Measurements from ENCODE around the gene ATP8A2.
A peak's percentile ranks its signal among the peaks of the same experiment; 100 is the strongest.
"Not testable (repeated sequence)": the region's sequence is repeated elsewhere in the genome, so short reads cannot be mapped to it uniquely, and the experiment has no call there.

The ATP8A2 gene

GRCh38 chr13:25939961-25940687, 568.4 kb downstream of the ATP8A2 start:
- TF ChIP-seq, protein P1, sequence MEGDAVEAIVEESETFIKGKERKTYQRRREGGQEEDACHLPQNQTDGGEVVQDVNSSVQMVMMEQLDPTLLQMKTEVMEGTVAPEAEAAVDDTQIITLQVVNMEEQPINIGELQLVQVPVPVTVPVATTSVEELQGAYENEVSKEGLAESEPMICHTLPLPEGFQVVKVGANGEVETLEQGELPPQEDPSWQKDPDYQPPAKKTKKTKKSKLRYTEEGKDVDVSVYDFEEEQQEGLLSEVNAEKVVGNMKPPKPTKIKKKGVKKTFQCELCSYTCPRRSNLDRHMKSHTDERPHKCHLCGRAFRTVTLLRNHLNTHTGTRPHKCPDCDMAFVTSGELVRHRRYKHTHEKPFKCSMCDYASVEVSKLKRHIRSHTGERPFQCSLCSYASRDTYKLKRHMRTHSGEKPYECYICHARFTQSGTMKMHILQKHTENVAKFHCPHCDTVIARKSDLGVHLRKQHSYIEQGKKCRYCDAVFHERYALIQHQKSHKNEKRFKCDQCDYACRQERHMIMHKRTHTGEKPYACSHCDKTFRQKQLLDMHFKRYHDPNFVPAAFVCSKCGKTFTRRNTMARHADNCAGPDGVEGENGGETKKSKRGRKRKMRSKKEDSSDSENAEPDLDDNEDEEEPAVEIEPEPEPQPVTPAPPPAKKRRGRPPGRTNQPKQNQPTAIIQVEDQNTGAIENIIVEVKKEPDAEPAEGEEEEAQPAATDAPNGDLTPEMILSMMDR (IDR thresholded peaks at IDR 0.05; ENCODE audit: insufficient read depth, low read depth, low read length, missing control alignments), result no peak
- DNase-seq (ENCODE audit: low read depth), result no peak
- H3K4me3 ChIP-seq (ENCODE audit: low read length), result no peak overlapping the region

GRCh38 chr13:25943081-25943480, 571.3 kb downstream of the ATP8A2 start:
- H3K4me3 ChIP-seq (ENCODE audit: low read length), result no peak overlapping the region
- no peak for DNase-seq (ENCODE audit: low read depth)
- TF ChIP-seq, protein P1 (IDR thresholded peaks at IDR 0.05; ENCODE audit: insufficient read depth, low read depth, low read length, missing control alignments), result no peak

DNA sequence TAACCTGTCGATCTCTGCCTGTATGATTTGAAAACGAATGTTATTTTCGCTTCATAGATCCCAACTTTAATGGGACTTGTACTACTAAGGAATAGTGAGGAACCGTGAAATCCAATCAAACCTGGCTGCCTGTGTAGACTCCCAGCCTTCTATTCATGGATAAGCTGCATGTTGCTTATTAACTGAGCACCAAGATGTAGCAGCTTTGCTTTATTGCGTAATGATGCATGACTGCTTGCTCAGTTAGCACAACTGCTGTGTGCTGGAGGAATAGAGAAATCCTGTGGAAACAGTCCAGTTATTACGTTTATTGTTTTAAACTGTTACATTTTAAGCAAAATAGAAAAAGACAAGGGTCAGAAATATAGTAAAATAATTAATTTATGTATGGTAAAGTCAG, 571.9 kb downstream of the ATP8A2 start:
- no peak overlapping the region for H3K4me3 ChIP-seq (ENCODE audit: low read length)
- TF ChIP-seq, protein P1 (IDR thresholded peaks at IDR 0.05; ENCODE audit: insufficient read depth, low read depth, low read length, missing control alignments), result no peak
- peak; percentile 51 for DNase-seq (ENCODE audit: low read depth)

GRCh38 chr13:25945596-25945995, 573.8 kb downstream of the ATP8A2 start:
- DNase-seq (ENCODE audit: low read depth), result no peak
- no peak overlapping the region for H3K4me3 ChIP-seq (ENCODE audit: low read length)
- TF ChIP-seq, protein P1 (IDR thresholded peaks at IDR 0.05; ENCODE audit: insufficient read depth, low read depth, low read length, missing control alignments), result no peak

DNA sequence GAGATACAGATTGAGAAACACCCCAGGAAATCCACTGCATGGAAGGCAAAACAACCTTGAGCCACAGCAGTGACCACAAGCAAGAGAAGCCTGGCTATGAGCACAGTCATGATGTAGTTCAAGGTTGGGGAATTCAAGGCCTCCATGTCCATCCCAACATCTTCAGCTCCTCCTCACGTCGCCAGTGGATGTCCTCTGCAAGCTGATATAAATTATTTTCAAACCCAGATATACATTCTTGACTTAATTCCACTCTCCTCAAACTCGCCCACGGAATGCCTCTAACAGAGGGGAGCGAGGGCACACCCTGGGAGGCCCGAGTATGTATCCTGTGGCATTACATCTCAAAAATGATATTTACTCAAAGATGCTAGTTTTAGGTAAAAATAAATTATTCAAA, 574.5 kb downstream of the ATP8A2 start:
- TF ChIP-seq, protein P1 (IDR thresholded peaks at IDR 0.05; ENCODE audit: insufficient read depth, low read depth, low read length, missing control alignments), result no peak
- H3K4me3 ChIP-seq (ENCODE audit: low read length), result no peak overlapping the region
- no peak for DNase-seq (ENCODE audit: low read depth)

- TF ChIP-seq, protein P1 (IDR thresholded peaks at IDR 0.05; ENCODE audit: insufficient read depth, low read depth, low read length, missing control alignments), result no peak
- peak; percentile 44 for DNase-seq (ENCODE audit: low read depth)
- H3K4me3 ChIP-seq (ENCODE audit: low read length), result no peak overlapping the region
Observed at GRCh38 chr13:25948910-25949309, 577.1 kb downstream of the ATP8A2 start.

- DNase-seq (ENCODE audit: low read depth), result no peak
- no peak overlapping the region for H3K4me3 ChIP-seq (ENCODE audit: low read length)
- TF ChIP-seq, protein P1 (IDR thresholded peaks at IDR 0.05; ENCODE audit: insufficient read depth, low read depth, low read length, missing control alignments), result no peak
Observed at GRCh38 chr13:25951831-25952230, 580.1 kb downstream of the ATP8A2 start.

- DNase-seq (ENCODE audit: low read depth); H3K4me3 ChIP-seq (ENCODE audit: low read length): not testable (repeated sequence)
Observed at GRCh38 chr13:25954080-25954479, 582.3 kb downstream of the ATP8A2 start.

DNA sequence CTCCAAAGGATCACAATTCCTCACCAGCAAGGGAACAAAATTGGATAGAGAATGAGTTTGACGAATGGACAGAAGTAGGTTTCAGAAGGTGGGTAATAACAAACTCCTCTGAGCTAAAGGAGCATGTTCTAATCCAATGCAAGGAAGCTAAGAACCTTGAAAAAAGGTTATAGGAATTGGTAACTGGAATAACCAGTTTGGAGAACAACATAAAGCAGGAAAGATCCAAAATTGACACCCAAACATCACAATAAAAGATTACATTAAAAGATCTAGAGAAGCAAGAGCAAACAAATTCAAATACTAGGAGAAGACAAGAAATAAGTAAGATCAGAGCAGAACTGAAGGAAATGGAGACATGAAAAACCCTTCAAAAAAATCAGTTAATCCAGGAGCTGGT, 583.2 kb downstream of the ATP8A2 start:
- not testable (repeated sequence) for DNase-seq (ENCODE audit: low read depth); H3K4me3 ChIP-seq (ENCODE audit: low read length)
